SKM-1 (cell line): Measurements from ENCODE around the gene RTN4RL2.

Source experiments
- DNase-seq: peaks from one replicate; lab custom pipeline; 2025; ENCODE audit not compliant: unreplicated experiment; lab: John Stamatoyannopoulos, UW

Gene RTN4RL2

GRCh38 chr11:57461841-57462489 lies 1.6 kb downstream of the RTN4RL2 start:
- DNase-seq = no peak

GRCh38 chr11:57462597-57462996 lies 2.3 kb downstream of the RTN4RL2 start:
- no peak for DNase-seq

GRCh38 chr11:57463671-57464538 lies 3.6 kb downstream of the RTN4RL2 start:
- DNase-seq = no peak

- no peak for DNase-seq
These were observed 4.3 kb downstream of the RTN4RL2 start for GRCh38 chr11:57464539-57465181.

DNA sequence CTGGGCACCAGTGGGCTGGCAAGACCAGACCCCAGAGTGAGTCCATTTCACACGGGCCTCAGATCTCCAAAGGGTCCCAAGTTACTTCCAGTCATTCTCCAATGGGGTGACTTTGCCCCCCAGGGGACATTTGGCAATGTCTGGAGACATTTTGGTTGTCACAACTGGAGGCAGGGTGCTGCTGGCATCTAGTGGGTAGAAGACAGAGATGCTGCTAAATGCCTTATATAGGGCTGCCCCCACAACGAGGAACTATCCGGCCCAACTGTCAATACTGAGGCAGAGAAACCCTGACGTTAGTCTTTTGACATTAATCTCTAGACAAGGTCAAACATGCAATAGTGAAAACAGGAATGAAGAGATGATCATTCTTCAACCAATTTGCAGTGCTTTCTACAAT lies 6.4 kb downstream of the RTN4RL2 start:
- DNase-seq = no peak

DNA sequence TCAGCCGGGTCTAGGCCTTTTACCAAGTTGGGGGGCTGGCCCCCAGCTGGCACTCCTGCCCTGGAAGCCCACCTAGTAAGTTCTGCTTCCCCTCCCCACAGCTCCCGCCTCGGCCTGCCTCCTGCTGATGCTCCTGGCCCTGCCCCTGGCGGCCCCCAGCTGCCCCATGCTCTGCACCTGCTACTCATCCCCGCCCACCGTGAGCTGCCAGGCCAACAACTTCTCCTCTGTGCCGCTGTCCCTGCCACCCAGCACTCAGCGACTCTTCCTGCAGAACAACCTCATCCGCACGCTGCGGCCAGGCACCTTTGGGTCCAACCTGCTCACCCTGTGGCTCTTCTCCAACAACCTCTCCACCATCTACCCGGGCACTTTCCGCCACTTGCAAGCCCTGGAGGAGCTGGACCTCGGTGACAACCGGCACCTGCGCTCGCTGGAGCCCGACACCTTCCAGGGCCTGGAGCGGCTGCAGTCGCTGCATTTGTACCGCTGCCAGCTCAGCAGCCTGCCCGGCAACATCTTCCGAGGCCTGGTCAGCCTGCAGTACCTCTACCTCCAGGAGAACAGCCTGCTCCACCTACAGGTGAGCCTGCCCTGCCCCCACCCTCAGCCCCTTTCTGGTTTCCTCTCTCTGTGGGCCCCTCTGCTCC lies 7.3 kb downstream of the RTN4RL2 start:
- no peak for DNase-seq

DNA sequence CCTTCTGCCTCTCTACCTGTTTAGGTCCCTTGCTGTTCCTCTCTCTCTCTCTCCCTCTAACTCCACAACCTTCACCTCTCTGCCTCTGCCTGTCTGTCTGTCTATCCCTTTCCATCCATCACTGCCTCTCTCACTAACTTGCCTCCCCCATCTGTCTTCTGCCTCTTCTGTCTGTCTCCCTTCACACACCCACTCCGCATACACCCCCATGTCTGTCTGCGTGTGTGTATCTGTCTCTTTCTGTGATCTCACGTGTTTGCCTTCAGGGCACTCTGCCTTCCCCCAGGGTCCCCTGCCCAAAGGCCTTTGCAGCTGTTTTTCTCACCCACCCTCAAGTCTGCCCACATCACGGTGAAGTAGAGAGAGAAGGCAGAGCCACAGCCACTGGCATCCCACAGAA lies 7.9 kb downstream of the RTN4RL2 start:
- no peak for DNase-seq

- no peak for DNase-seq
These were observed 8.9 kb downstream of the RTN4RL2 start for GRCh38 chr11:57469268-57469667.

GRCh38 chr11:57471496-57471895 lies 11.2 kb downstream of the RTN4RL2 start:
- DNase-seq = no peak

DNA sequence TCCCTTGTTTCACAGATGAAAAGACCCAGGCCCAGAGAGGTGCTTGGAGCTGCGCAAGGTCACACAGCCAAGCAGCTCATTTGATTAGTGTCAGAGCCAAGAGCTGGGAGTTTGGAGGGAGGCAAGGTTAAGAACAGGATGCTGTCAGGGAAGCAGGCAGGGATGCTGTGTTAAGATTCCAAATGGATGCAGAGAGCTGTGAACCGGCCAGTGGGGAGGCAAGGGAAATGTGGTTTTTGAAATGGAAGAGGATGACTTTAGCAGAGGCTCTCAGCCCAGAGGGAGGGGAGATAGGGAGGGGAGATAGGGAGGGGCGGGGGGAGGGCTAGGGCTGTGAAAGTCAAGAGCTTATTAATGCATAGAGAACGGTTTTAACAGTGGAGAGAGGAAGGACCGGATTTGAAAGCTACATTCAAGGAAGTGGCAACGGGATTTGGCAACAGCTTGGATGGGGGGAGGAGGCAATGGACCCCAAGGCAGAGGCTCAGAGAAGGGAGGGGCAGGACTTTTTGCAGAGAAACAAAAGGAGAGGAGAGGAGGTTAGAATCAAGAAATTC lies 13.0 kb downstream of the RTN4RL2 start:
- DNase-seq = no peak

- DNase-seq = no peak
These were observed 13.9 kb downstream of the RTN4RL2 start for GRCh38 chr11:57474017-57474802.

DNA sequence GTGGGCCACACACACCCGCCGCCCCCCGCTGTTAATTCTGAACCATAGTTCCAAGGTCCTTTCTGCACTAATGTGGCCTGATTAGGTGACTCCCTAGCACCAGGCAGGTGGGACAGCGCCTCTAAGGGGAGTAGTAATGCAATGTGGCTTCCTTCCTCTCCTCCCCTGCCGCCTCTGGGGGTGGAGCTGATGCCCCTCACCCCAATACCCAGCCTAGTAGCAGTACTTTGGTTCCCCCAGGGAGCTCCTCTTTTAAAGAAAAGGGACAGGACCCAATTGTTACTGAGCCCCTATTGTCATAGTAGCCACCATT lies 14.4 kb downstream of the RTN4RL2 start:
- DNase-seq = no peak

DNA sequence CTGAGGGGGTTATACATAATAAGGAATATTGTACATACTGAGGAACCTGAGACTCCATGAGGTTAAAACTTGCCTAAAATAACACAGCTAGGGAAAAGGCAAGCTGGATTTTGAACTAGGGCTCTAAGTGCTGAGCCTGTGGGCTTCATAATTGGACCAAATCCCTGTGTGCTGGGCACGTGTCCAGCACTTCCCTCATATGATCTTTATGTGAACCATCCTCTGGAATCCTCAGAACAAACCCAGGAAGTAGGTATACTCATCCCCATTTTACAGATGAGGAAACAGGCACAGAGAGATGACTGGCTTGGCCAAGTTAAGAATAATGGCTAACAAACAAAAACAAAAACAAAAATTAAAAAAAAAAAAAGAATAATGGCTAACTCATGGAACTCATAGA lies 14.9 kb downstream of the RTN4RL2 start:
- no peak for DNase-seq

GRCh38 chr11:57475671-57476046 lies 15.3 kb downstream of the RTN4RL2 start:
- DNase-seq = no peak

GRCh38 chr11:57476047-57476756 lies 15.9 kb downstream of the RTN4RL2 start:
- no peak for DNase-seq

- DNase-seq = no peak
These were observed 16.6 kb downstream of the RTN4RL2 start for GRCh38 chr11:57476757-57477506.

DNA sequence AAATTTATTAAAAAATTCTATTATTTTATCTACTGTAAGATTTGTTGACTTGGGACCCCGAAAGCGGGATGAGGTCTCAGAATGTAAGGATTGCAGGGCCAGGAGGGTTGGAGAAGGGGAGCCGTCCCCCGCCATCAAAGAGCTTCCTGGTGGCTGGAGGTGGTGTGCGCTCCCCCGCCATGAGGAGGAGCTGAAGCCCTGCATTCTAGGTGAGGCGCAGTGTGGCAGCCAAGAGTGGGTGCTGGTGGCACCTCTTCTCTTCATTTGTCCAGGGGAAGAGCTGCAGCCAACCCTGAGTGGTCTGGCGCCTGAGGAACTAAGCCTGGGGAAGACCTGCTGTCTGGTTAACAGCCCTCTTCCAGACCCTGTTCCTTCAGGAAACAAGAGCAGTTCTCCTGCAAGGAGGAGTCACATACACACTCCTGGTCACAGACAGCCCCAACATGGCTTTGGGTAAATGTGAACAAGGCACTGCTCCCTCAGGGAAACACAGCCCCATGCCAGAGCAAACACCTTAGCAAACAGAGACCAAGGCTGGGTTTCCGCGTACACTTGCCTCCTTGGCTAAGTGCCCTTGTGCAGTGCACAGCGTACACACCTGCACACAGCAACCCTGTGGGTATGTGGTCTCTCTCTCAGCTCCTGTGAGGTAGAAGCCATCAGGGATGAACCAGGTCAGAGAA lies 17.3 kb downstream of the RTN4RL2 start:
- no peak for DNase-seq

DNA sequence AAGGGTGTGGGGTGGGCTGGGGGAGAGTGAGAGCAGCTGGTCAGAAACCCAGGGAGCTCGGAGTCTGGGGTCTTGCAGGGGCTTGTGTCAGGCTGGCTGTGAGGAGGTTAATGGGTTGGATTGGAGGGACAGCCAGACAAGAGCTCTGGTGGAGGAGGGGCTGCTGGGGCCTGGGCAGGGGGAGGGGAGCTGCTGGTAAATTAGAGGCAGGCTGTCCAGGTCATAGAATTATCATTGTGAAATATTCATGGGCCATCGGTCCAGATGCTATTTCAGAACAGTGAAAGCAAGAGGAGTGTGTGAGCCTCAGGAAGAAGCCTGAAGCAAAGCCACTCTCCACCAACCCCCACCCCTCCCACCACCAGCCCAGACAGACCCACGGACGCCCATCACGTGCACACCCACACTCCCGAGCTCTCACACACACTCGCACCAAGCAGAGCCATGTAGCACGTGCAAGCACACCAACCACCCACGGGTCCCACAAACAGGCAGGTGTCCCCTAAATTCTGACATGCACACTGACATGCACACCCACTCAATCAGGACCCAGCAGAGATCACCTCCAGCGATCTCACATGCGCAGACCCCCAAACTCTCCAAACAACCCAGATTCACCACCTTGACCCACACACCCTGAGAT lies 18.8 kb downstream of the RTN4RL2 start:
- DNase-seq = no peak
